ENCODE results near the gene LDLRAD4.
"Not testable (repeated sequence)": the region's sequence is repeated elsewhere in the genome, so short reads cannot be mapped to it uniquely, and the experiment has no call there.

Gene LDLRAD4

DNA sequence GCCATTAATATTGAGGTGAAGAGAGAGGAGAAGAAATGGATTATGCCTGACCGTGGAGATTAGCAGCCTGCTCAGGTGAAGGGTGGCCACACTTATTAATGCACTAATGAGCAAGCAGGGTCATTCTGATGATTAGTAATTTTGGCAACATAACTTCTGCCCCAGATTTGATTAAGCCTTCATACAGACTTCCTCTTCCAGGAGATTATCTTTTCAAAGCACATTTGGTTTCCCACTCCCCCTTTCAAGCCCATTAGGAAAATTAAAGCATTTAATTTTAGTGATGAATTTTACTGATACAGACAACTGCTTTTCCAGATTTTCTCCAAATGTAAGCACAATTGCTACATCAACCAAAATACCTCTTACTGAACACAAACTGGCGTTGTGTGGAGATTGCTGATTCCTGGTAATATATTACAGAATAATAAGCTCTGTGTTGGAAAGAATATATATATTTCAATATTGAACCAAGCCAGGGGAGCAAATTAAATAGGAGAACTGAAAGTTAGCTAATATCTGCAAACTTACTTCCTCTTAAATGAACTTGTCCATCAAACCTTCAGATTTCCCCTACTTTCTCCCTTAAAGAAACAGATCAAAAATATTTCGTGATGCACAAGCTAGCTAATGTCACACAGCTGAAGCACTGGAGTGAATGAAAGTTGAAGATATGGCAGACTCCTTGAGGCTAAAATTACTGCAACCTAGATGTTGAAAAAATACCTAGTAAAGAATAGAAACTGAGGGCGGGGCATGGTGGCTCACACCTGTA, 367.0 kb downstream of the LDLRAD4 start:
- no peak for DNase-seq

DNA sequence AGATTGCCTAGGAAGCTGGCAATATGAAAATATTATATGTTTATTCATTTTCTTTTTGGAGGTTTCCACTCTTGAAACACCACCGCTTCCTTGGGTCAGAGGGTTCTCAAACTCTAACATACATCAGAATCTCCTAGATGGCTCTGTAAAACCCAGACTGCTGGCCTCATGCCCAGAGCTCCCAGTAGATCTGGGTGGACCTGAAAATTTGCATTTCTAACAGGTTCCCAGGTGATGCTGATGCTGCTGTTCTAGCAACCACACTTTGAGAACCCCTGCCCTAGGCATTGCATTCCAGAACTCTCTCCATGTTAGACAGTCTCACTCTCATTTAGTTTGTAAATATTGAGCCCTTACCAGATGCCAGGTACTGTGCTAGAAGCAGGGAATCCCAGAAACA, 368.4 kb downstream of the LDLRAD4 start:
- DNase-seq = no peak

DNA sequence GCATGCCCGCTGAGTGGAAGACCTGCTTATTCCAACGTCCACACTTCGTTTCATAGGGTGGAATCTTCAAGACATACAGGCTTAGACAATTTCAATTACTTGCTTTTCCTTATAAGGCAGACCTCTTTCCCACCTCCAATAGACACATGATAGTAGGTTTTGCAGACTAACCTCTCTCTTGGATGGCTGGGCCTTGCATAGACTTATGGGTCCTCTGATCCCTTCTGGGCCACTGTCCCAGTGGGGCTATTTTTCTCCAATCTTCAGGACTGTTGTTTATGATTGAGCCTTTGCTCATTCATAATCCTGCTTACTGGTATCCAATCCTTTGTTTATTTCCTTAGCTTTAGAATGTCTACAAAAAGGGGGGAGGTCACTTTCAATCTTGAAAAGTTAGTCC, 368.9 kb downstream of the LDLRAD4 start:
- DNase-seq = no peak

GRCh38 chr18:13587937-13588336, 369.4 kb downstream of the LDLRAD4 start:
- DNase-seq = no peak

GRCh38 chr18:13589316-13589715, 370.8 kb downstream of the LDLRAD4 start:
- no peak for DNase-seq

DNA sequence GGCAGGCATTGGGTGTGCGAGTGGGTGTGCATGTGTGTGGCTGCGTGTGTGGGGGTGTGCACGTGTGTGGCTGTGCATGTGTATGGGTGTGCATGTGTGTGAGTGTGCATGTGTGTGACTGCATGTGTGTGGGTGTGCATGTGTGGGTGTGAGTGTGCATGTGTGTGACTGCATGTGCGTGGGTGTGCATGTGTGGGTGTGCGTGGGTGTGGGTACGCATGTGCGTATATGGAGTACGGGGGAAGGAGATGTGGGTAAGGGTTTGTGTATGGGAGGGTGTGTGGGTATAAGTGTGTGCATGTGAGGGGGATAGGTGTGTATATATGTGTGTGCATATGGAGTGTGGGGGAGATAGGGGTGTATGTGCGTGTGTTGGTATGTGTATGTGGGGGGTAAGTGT, 371.4 kb downstream of the LDLRAD4 start:
- DNase-seq = no peak

GRCh38 chr18:13592246-13592645, 373.7 kb downstream of the LDLRAD4 start:
- no peak for DNase-seq

- DNase-seq = no peak
Observed at GRCh38 chr18:13594551-13594950, 376.0 kb downstream of the LDLRAD4 start.

DNA sequence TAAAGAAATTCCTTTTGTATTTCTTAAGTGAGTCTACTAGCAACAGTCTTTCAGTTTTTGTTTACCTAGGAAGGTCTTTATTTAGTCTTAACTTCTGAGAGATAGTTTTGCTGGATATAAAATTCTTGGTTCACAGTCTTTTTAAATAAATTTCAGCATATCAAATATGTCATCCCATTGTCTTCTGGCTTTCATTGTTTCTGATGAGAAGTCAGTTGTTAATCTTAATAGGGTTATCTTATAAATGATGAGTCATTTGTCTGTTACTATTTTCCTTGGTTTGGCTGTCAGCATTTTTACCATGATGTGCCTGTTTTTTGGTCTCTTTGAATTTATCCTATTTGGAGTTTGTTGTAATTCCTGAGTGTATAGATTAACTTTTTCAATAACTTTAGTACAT, 378.5 kb downstream of the LDLRAD4 start:
- DNase-seq = no peak

GRCh38 chr18:13598591-13598990, 380.0 kb downstream of the LDLRAD4 start:
- no peak for DNase-seq

GRCh38 chr18:13599031-13599430, 380.5 kb downstream of the LDLRAD4 start:
- DNase-seq = no peak

- no peak for DNase-seq
Observed at GRCh38 chr18:13603304-13604019, 384.9 kb downstream of the LDLRAD4 start.

GRCh38 chr18:13604786-13605185, 386.2 kb downstream of the LDLRAD4 start:
- DNase-seq = no peak

- no peak for DNase-seq
Observed at GRCh38 chr18:13605477-13605876, 386.9 kb downstream of the LDLRAD4 start.

DNA sequence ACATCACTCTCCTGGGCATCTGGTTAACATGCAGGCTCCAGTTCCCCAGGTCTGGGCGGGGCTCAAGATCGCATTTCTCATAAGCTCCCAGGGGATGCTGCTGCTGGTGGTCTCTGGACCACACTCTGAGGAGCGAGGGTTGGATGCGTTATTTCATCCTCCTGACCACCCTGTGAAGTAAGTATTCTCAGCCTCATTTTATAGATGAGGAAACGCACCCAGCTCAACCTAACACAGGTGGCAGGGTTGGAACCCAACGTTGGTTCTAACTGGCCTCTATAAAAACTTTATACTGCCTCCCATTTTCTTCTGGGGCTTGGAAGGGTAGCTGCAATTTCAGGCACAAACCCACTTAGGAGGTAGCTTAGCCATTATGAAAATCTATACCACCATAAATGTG, 387.3 kb downstream of the LDLRAD4 start:
- DNase-seq = no peak

DNA sequence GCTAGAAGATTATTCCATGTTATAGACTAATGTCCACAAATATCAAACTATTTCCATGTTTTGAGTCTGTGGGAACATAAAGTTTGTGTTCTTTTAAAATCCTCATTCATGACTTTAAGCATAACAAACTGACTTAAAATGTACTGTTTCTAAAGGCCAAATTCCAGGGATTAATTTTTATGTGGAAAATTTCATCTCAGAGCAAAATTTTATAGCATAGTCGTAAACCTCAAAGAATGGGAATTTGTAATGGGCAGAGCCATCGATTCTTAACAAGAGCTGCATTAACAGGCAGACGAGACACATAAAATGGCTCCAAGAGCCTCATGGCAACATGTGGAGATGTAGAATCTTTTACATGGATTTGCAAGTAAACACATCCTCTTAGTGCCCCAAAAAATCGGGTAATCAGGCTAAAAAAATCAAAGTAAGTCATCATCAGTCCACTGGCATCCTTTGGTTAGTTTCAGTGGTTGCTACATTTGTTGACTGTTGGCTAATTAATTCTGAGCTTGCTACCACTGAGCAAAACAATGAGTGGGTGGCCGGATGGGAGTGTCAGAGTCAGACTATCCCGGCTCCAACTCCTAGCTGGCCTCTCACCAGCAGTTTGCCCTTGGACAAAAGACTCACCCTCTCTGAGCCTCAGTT, 388.2 kb downstream of the LDLRAD4 start:
- DNase-seq = no peak

DNA sequence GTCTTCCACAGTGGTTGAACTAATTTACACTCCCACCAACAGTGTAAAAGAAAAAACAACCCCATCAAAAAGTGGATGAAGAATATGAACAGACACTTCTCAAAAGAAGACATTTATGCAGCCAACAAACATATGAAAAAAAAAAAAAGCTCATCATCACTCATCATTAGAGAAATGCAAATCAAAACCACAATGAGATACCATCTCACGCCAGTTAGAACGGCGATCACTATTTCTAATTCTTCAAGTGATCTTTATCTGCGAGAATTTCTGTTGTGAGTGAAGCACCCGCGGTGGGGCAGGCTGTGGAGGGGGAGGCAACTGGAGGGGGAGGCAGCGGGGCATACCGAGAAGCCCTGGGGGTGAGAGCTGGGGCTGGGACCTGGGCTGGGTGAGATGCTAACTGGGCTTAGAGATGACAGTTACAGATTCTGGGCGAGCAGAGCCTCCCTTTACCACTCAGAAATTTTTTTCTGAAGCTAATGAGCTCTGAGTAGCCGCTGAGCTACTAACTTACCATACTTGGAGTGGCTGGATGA, 389.5 kb downstream of the LDLRAD4 start:
- not testable (repeated sequence) for DNase-seq

DNA sequence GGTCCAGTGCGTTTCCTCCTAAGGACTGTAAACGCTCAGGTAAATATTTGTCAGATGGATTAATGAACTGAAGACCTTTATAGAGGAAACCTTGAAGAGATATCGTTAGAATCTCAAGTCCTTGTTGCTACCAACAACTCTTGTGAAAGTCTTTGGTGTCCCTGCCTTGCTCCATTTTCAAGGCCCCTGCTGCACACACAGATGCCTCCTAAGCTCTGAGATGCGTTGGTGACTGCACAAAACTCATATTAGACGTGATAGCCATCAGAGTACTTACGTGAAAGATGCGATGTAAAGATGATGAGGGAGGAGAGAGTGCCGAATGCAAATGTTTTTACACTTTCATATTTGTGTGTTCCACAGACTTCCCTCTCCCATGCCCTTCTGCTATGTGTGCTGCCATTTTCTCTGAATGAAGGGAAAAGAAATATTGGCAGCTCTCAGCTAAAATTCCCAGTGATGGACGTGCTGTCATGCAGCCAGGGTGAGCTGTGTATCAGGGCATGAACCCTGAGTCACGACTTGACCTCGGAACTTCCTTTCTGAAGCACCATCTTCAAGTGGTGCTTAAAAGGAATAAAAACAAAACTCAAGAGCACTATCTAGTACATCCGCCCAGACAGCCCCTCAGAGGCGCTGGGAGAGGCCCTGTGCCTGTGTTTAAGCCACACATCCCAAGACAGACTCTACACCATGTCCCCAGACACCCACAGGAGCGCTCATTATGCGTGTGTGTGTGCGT, 390.4 kb downstream of the LDLRAD4 start:
- no peak for DNase-seq

GRCh38 chr18:13610555-13611141, 392.1 kb downstream of the LDLRAD4 start:
- DNase-seq = no peak

DNA sequence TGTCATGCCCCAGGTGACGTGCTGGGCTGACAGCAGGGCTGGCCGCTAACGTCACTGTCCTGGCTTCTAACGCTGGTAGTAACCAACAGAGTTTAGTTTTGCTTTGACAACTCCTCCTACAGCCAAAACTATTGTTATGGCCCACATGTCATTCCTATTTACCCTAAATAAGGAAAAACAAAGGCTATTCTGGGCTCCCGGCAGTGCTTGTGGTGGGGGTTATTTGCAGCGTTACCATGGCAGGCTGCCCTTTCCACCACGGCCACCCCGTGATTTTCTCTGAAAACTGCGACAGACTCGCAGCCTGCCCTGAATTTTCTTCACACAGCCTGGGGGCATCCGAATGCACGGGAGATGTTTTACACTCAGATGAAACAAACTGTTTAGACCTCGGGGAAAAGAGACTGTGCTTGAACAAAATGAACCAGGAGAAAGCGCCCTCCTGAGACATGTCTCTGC, 392.6 kb downstream of the LDLRAD4 start:
- no peak for DNase-seq

GRCh38 chr18:13611601-13612195, 393.1 kb downstream of the LDLRAD4 start:
- DNase-seq = no peak

Data from NCI-H1694 (cell line).